ENCODE measurements around the gene PSD4.

DNA sequence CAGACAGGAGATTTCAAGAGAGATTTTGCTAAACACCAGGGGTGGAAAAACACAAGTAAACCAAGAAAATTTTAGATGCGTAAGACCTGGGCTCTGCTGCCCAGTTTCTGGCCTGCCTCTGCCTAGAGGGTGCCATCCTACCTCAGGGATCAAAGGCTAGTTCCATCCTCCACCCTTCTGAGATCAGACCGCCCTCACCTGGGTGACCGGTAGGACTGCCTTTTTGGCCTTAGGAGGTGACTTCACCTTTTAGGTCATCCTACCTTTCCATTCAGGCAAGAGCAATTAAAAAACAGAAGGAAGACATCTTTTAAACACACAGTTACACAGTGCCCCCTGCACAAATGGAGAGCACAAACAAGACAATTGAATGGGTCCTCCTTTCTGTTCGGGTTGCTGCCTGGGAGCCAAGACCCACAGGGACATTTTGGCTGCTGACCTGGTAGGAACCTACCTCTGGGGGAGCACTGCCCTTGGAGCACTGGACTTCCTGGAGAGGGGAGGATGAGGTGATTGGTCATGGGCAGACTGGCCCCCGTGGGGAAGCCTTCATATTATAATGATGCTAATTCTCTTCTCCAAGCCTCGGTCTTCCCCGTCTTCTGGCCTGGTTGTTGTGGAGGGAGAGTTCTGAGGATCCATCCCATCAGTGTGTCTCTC is 3.1 kb downstream of the PSD4 start:
- TF ChIP-seq SUZ12 (IDR thresholded peaks at IDR 0.05; ENCODE audit: extremely low read depth, insufficient read depth, insufficient read length): no peak
- TF ChIP-seq ZNF274 (IDR thresholded peaks at IDR 0.05; ENCODE audit: low read depth, low read length): no peak

Data from NT2/D1 (cell line).